SK-N-SH (cell line): ENCODE results near the gene RBM20. TPM values are rescaled to one million over a fixed set of nuclear protein-coding genes. Genes with fewer than 3 reads are reported as not detected.
A peak's percentile ranks its signal among the peaks of the same experiment; 100 is the strongest.

ENCODE experiments used
- CTCF ChIA-PET: fragments of 300-600, 350-600 bp; formaldehyde crosslinking; extraction: SDS; loops from one replicate; lab custom pipeline; 2021; lab: Yijun Ruan, JAX
- POLR2A ChIA-PET: fragments of 350-600 bp; sonication (Branson Sonifier 250); formaldehyde crosslinking; extraction: SDS; loops from one replicate; lab custom pipeline; 2020; ENCODE audit warnings: antibody characterized with exemption, inconsistent platforms; lab: Yijun Ruan, JAX
- DNase-seq: peaks from one replicate; pipeline ENCODE4 v3.0.0; 2012
- H2AFZ ChIP-seq: fragments of 200-600 bp; sonication (generic); 2 replicates; pipeline ENCODE4 v1.8.1; 2016; ENCODE audit warnings: antibody characterized with exemption, mild to moderate bottlenecking, low read depth
- H3F3A ChIP-seq: fragments of 200-600 bp; sonication (generic); replicated peaks from 2 replicates; pipeline ENCODE3; 2016; ENCODE audit warnings: antibody characterized with exemption, mild to moderate bottlenecking; ENCODE audit not compliant: insufficient read depth
- H3K27ac ChIP-seq, 2 experiments: fragments of 200-500 bp in 1 of 2; fragments of 200-600 bp in 1 of 2; sonication (Bioruptor generic) in 1 of 2; sonication (generic), shearing (Covaris generic) in 1 of 2; 2 replicates each; pipeline versions ENCODE4 v1.5.1 to v1.6.1; 2014 to 2016; ENCODE audit warnings: low read depth in 2 of 2, inconsistent platforms in 1 of 2, low read length in 1 of 2, mild to moderate bottlenecking in 1 of 2, mixed read lengths in 1 of 2
- H3K27me3 ChIP-seq: fragments of 200-600 bp; sonication (generic), shearing (Covaris generic); 2 replicates; pipeline ENCODE4 v1.6.1; 2016; ENCODE audit warnings: mixed run types; ENCODE audit not compliant: insufficient read depth
- H3K36me3 ChIP-seq, 2 experiments: fragments of 200-500 bp in 1 of 2; fragments of 200-600 bp in 1 of 2; sonication (Bioruptor generic) in 1 of 2; sonication (generic) in 1 of 2; replicated peaks in 1 of 2; 2 replicates each; pipeline versions ENCODE3 to v1.5.1; 2014 to 2016; ENCODE audit warnings: low read length in 1 of 2, mild to moderate bottlenecking in 1 of 2; ENCODE audit not compliant: insufficient read depth in 2 of 2, control insufficient read depth in 1 of 2
- H3K4me1 ChIP-seq, 2 experiments: fragments of 200-500 bp in 1 of 2; fragments of 200-600 bp in 1 of 2; sonication (Bioruptor generic) in 1 of 2; sonication (generic), shearing (Covaris generic) in 1 of 2; 2 replicates each; pipeline versions ENCODE4 v1.5.1 to v1.6.1; 2014 to 2016; ENCODE audit warnings: low read depth in 1 of 2, low read length in 1 of 2, mixed run types in 1 of 2; ENCODE audit not compliant: insufficient read depth in 2 of 2, control insufficient read depth in 1 of 2
- H3K4me2 ChIP-seq: fragments of 200-600 bp; sonication (generic), shearing (Covaris generic); 2 replicates; pipeline ENCODE4 v1.6.1; 2017; ENCODE audit warnings: mixed run types
- H3K4me3 ChIP-seq, 2 experiments: fragments of 200-500 bp in 1 of 2; fragments of 200-600 bp in 1 of 2; sonication (Bioruptor generic) in 1 of 2; sonication (generic), shearing (Covaris generic) in 1 of 2; 2 replicates each; pipeline versions ENCODE4 v1.5.1 to v1.8.1; 2014 to 2016; ENCODE audit warnings: low read depth in 2 of 2, inconsistent platforms in 1 of 2, low read length in 1 of 2, mild to moderate bottlenecking in 1 of 2, mixed read lengths in 1 of 2, moderate library complexity in 1 of 2
- H3K79me2 ChIP-seq: fragments of 200-600 bp; sonication (generic); 2 replicates; pipeline ENCODE4 v1.8.1; 2017; ENCODE audit warnings: mild to moderate bottlenecking; ENCODE audit not compliant: insufficient read depth
- H3K9ac ChIP-seq: fragments of 200-600 bp; sonication (generic); 2 replicates; pipeline ENCODE4 v1.6.1; 2017; ENCODE audit warnings: mixed run types
- H3K9me2 ChIP-seq: fragments of 200-600 bp; sonication (generic); 2 replicates; pipeline ENCODE4 v1.6.1; 2017; ENCODE audit warnings: mixed run types
- H3K9me3 ChIP-seq: fragments of 200-600 bp; sonication (generic); 2 replicates; pipeline ENCODE4 v1.6.1; 2017; ENCODE audit warnings: mixed run types, mild to moderate bottlenecking, moderate library complexity
- H4K20me1 ChIP-seq: fragments of 200-600 bp; sonication (generic); 2 replicates; pipeline ENCODE4 v1.6.1; 2017; ENCODE audit warnings: mild to moderate bottlenecking, mixed run types; ENCODE audit not compliant: insufficient read depth
- CHD2 ChIP-seq: fragments of 150-350 bp; IDR thresholded peaks from 2 replicates; pipeline ENCODE4 v1.6.1; 2018; ENCODE audit warnings: low read length; ENCODE audit not compliant: partially characterized antibody
- MEF2A ChIP-seq: IDR thresholded peaks from 2 replicates; pipeline ENCODE4 v1.4.0; 2012; ENCODE audit warnings: low read depth, borderline replicate concordance
- MXI1 ChIP-seq: IDR thresholded peaks from 2 replicates; pipeline ENCODE4 v1.6.1; 2012; ENCODE audit warnings: mild to moderate bottlenecking, low read depth, low read length, improper control_type of control experiment
- NFIC ChIP-seq: IDR thresholded peaks from 2 replicates; pipeline ENCODE4 v1.4.0; 2012; ENCODE audit warnings: borderline replicate concordance
- NRF1 ChIP-seq: IDR thresholded peaks from 2 replicates; pipeline ENCODE4 v1.6.1; 2012; ENCODE audit warnings: low read depth, mild to moderate bottlenecking, low read length
- POLR2AphosphoS5 ChIP-seq: IDR thresholded peaks from 2 replicates; pipeline ENCODE4 v1.6.1; 2012; ENCODE audit warnings: low read depth, low read length
- RAD21 ChIP-seq: IDR thresholded peaks from 2 replicates; pipeline ENCODE4 v1.6.1; 2012; ENCODE audit warnings: mild to moderate bottlenecking, low read length
- SIN3A ChIP-seq: IDR thresholded peaks from 2 replicates; pipeline ENCODE4 v1.6.1; 2012; ENCODE audit warnings: low read depth, mild to moderate bottlenecking, low read length, moderate library complexity, borderline replicate concordance
- SMC3 ChIP-seq: IDR thresholded peaks from 2 replicates; pipeline ENCODE4 v1.6.1; 2012; ENCODE audit warnings: low read depth, low read length, improper control_type of control experiment
- TCF12 ChIP-seq: IDR thresholded peaks from 2 replicates; pipeline ENCODE4 v1.4.0; 2012
- TEAD4 ChIP-seq: IDR thresholded peaks from 2 replicates; pipeline ENCODE4 v1.4.0; 2012; ENCODE audit warnings: mild to moderate bottlenecking, borderline replicate concordance; ENCODE audit not compliant: insufficient read depth
- USF1 ChIP-seq: IDR thresholded peaks from 2 replicates; pipeline ENCODE4 v1.4.0; 2012; ENCODE audit warnings: low read depth, borderline replicate concordance
- WGBS: methylation state at CpG from one replicate; pipeline ENCODE4 v1.1.6; 2017; ENCODE audit warnings: low lambda C conversion rate; 5-methylcytosine and 5-hydroxymethylcytosine counted together
- polyA plus RNA-seq, 3 experiments: library from polyadenylated mRNA; depleted of rRNA; stranded (reverse); fragments of >200 nt; gene quantifications; 2 replicates each; pipeline ENCODE4 v1.2.3, GENCODE V29; 2012
- TF ChIP-seq, protein P1 (sequence below): fragments of 200-600 bp; sonication (generic); IDR thresholded peaks from 2 replicates; pipeline ENCODE4 v1.6.1; 2017; ENCODE audit warnings: antibody characterized with exemption, mild to moderate bottlenecking, moderate library complexity

The RBM20 gene
- polyA plus RNA-seq, 1 of the 3 experiments (the other 2 are of a cell fraction) = 0.64 TPM

DNA sequence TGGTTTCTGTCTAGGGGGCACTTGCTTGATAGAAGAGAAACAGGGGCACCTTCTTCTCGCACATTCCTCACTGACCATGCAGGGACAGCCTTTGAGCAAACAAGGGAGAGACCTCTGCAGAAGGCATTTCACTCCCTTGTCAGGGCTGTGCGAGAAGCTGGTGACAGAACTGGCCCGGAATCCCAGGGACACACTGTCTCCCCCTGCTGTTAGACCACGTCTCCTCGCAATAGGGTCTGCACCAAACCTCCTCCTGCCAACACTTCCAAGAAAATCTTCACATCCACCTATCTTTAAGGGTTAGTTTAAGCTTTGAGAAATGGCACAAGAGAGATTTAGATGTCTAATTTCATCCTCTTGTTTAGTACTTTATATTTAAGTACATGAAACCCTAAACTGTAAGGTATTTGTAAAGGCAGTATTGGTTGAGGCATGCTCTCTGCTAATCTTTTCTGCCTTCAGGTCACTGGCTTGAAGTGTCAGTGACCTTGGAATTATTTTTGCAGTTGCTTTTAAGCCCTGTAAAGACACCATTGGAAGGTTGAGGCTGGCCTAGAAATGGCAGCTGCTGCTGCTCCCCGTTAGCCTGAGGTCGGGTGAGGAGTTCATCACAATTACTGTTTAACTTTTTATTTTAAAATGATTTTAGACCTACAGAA lies 37.0 kb downstream of the RBM20 start (continued):
- TF ChIP-seq MXI1 = no peak
- peak; percentile 62 for TF ChIP-seq SMC3
- no peak for TF ChIP-seq NFIC

DNA sequence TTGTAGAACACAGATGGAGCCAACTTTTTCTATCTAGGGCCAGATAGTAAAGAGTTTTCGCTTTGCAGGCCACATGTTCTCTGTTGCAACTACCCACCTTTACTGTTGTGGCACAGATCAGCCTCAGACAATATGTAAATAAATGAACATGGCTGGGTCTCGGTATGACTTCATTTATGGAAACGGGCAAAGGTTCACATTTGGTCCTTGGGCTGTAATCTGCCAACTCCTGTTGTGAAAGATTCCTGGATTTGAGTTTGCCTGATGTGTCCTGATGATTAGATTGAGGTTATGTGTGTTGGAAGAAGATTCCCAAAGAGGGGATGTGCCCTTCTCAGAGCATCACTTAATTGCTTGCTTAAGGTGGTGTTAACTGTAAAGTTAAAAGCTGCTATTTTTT lies 38.2 kb downstream of the RBM20 start:
- Histone ChIP-seq H3K27ac (no peak overlapping the region), H3K9ac (no peak overlapping the region), H3K36me3 (no peaks in the 10 kb centered on the region), H3K4me2 (no peak overlapping the region), H3K4me1 (peaks cover 0 to 17% of the 10 kb centered on the region in 2 experiments; a peak in 1 of 4 replicates), H3K4me3 (no peak overlapping the region), H3K9me3 (no peaks in the 10 kb centered on the region), H3K9me2 (no peaks in the 10 kb centered on the region), H3F3A (no peaks in the 10 kb centered on the region), H2AFZ (no peak overlapping the region), H4K20me1 (no peaks in the 10 kb centered on the region), H3K79me2 (no peaks in the 10 kb centered on the region), H3K27me3 (no peaks in the 10 kb centered on the region)
- 83% methylated on average over 3 of the region's 3 CpGs for WGBS
- no peak for TF ChIP-seq USF1
- TF ChIP-seq POLR2AphosphoS5 = no peak
- no peak for TF ChIP-seq TEAD4
- no peak for TF ChIP-seq NFIC
- TF ChIP-seq MEF2A = no peak
- TF ChIP-seq MXI1 = no peak
- TF ChIP-seq CHD2 = no peak
- TF ChIP-seq, protein P1, sequence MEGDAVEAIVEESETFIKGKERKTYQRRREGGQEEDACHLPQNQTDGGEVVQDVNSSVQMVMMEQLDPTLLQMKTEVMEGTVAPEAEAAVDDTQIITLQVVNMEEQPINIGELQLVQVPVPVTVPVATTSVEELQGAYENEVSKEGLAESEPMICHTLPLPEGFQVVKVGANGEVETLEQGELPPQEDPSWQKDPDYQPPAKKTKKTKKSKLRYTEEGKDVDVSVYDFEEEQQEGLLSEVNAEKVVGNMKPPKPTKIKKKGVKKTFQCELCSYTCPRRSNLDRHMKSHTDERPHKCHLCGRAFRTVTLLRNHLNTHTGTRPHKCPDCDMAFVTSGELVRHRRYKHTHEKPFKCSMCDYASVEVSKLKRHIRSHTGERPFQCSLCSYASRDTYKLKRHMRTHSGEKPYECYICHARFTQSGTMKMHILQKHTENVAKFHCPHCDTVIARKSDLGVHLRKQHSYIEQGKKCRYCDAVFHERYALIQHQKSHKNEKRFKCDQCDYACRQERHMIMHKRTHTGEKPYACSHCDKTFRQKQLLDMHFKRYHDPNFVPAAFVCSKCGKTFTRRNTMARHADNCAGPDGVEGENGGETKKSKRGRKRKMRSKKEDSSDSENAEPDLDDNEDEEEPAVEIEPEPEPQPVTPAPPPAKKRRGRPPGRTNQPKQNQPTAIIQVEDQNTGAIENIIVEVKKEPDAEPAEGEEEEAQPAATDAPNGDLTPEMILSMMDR = no peak
- no peak for TF ChIP-seq TCF12
- TF ChIP-seq SIN3A = no peak
- TF ChIP-seq NRF1 = no peak
- no peak for TF ChIP-seq RAD21
- ChIA-PET POLR2A (no interaction called here), CTCF (interaction anchor here (0.7 to 4.6 kb wide), 10 partner anchors 7 to 77 kb away, joined by 3 to 28 read pairs (median 3); no protein-coding TSS in a partner anchor)
- no peak for DNase-seq
